GM23248 (cell line): ENCODE results near the gene CCND2. TPM values are rescaled to one million over a fixed set of nuclear protein-coding genes. Genes with fewer than 3 reads are reported as not detected.

ENCODE experiments used
- DNase-seq: peaks from one replicate; pipeline ENCODE4 v3.0.0-alpha.2; 2015
- H2AFZ ChIP-seq: fragments of 200-600 bp; sonication (generic); 2 replicates; pipeline ENCODE4 v1.6.1; 2016; ENCODE audit warnings: antibody characterized with exemption
- H3F3A ChIP-seq: fragments of 200-600 bp; sonication (generic); 2 replicates; pipeline ENCODE4 v1.6.1; 2016; ENCODE audit warnings: mild to moderate bottlenecking, antibody characterized with exemption, mixed run types; ENCODE audit not compliant: insufficient read depth
- H3K27ac ChIP-seq: fragments of 200-600 bp; sonication (generic); 2 replicates; pipeline ENCODE4 v1.5.1; 2016; ENCODE audit warnings: mild to moderate bottlenecking
- H3K27me3 ChIP-seq: fragments of 200-600 bp; sonication (generic); replicated peaks from 2 replicates; pipeline ENCODE4 v1.6.1; 2016; ENCODE audit warnings: mild to moderate bottlenecking; ENCODE audit not compliant: insufficient read depth
- H3K36me3 ChIP-seq: fragments of 200-600 bp; sonication (generic); 2 replicates; pipeline ENCODE4 v1.6.1; 2016; ENCODE audit warnings: low read depth, mild to moderate bottlenecking
- H3K4me1 ChIP-seq: fragments of 200-600 bp; sonication (generic); 2 replicates; pipeline ENCODE4 v1.6.1; 2016; ENCODE audit warnings: mild to moderate bottlenecking; ENCODE audit not compliant: insufficient read depth
- H3K4me2 ChIP-seq: fragments of 200-600 bp; sonication (generic); one replicate; pipeline ENCODE4 v1.6.1; 2016; ENCODE audit warnings: mild to moderate bottlenecking; ENCODE audit not compliant: unreplicated experiment
- H3K4me3 ChIP-seq: fragments of 200-600 bp; sonication (generic); 2 replicates; pipeline ENCODE4 v1.5.1; 2016; ENCODE audit warnings: mild to moderate bottlenecking
- H3K79me2 ChIP-seq: fragments of 200-600 bp; sonication (generic); 2 replicates; pipeline ENCODE4 v1.6.1; 2016; ENCODE audit warnings: mild to moderate bottlenecking; ENCODE audit not compliant: insufficient read depth
- H3K9ac ChIP-seq: fragments of 200-600 bp; sonication (generic); 2 replicates; pipeline ENCODE4 v1.6.1; 2016; ENCODE audit warnings: mild to moderate bottlenecking
- H3K9me2 ChIP-seq: fragments of 200-600 bp; sonication (generic); 2 replicates; pipeline ENCODE4 v1.6.1; 2016; ENCODE audit warnings: mixed run types, mild to moderate bottlenecking, moderate library complexity; ENCODE audit not compliant: insufficient read depth
- H3K9me3 ChIP-seq: fragments of 200-600 bp; sonication (generic); one replicate; pipeline ENCODE4 v1.6.1; 2017; ENCODE audit warnings: low read depth
- H4K20me1 ChIP-seq: fragments of 200-600 bp; sonication (generic); 2 replicates; pipeline ENCODE4 v1.6.0; 2016; ENCODE audit not compliant: insufficient read depth
- EZH2 ChIP-seq: fragments of 200-600 bp; sonication (generic); IDR thresholded peaks from 2 replicates; pipeline ENCODE4 v1.6.1; 2018; ENCODE audit warnings: antibody characterized with exemption, mild to moderate bottlenecking; ENCODE audit not compliant: insufficient read depth, poor library complexity, severe bottlenecking
- EZH2phosphoT487 ChIP-seq: fragments of 200-600 bp; sonication (generic); IDR thresholded peaks from 2 replicates; pipeline ENCODE4 v1.6.1; 2018; ENCODE audit warnings: antibody characterized with exemption, moderate library complexity, mild to moderate bottlenecking, low read depth; ENCODE audit not compliant: insufficient read depth
- WGBS, 2 experiments: methylation state at CpG; one replicate each; pipeline ENCODE4 v1.1.6; 2015 to 2017; ENCODE audit warnings: low lambda C conversion rate in 2 of 2, low coverage in 1 of 2; ENCODE audit errors: missing lambda C conversion rate in 2 of 2; 5-methylcytosine and 5-hydroxymethylcytosine counted together
- in situ Hi-C: fragments of 300-500 bp; cut with MboI; formaldehyde crosslinking; loops from 2 replicates; pipeline ENCODE4 v1.15.0; 2020
- polyA plus RNA-seq: library from polyadenylated mRNA; unstranded; fragments of >200 nt; fragmentation: Nextera tagmentation; extraction: Ambion mirVana; gene quantifications from 2 replicates; pipeline ENCODE4 v1.2.1, GENCODE V29; 2016
- total RNA-seq: library from RNA; depleted of rRNA; stranded (reverse); fragments of >200 nt; shearing (Covaris generic); gene quantifications from 2 replicates; pipeline ENCODE4 v1.2.3, GENCODE V29; 2014

CCND2 gene
- total and polyA plus RNA-seq, 2 experiments from 2014 or later, result 2.9 to 4.9 TPM

DNA sequence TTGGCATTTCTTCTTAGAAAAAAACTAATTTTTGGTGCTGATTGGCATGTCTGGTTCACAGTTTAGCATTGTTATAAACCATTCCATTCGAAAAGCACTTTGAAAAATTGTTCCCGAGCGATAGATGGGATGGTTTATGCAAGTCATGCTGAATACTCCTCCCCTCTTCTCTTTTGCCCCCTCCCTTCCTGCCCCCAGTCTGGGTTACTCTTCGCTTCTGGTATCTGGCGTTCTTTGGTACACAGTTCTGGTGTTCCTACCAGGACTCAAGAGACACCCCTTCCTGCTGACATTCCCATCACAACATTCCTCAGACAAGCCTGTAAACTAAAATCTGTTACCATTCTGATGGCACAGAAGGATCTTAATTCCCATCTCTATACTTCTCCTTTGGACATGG lies 27.3 kb downstream of the CCND2 start:
- no peaks in the 10 kb centered on the region for H3K9me3 ChIP-seq
- in situ Hi-C loops, result no loop called here
- H3K9ac ChIP-seq, result no peak overlapping the region
- H3K4me1 ChIP-seq, result no peaks in the 10 kb centered on the region
- H3K9me2 ChIP-seq, result no peaks in the 10 kb centered on the region
- no peak overlapping the region for H3K27ac ChIP-seq
- no peaks in the 10 kb centered on the region for H3F3A ChIP-seq
- no peak overlapping the region for H2AFZ ChIP-seq
- TF ChIP-seq EZH2 (no peak), EZH2phosphoT487 (no peak)
- H3K79me2 ChIP-seq, result no peaks in the 10 kb centered on the region
- no peak overlapping the region for H3K4me3 ChIP-seq
- H3K27me3 ChIP-seq, result peaks cover 77% of the 10 kb centered on the region
- DNase-seq, result no peak
- H3K4me2 ChIP-seq, result no peak overlapping the region
- WGBS, 2 experiments, result 39 to 40% methylated on average over 5 of the region's 5 CpGs
- H4K20me1 ChIP-seq, result no peaks in the 10 kb centered on the region
- no peaks in the 10 kb centered on the region for H3K36me3 ChIP-seq

DNA sequence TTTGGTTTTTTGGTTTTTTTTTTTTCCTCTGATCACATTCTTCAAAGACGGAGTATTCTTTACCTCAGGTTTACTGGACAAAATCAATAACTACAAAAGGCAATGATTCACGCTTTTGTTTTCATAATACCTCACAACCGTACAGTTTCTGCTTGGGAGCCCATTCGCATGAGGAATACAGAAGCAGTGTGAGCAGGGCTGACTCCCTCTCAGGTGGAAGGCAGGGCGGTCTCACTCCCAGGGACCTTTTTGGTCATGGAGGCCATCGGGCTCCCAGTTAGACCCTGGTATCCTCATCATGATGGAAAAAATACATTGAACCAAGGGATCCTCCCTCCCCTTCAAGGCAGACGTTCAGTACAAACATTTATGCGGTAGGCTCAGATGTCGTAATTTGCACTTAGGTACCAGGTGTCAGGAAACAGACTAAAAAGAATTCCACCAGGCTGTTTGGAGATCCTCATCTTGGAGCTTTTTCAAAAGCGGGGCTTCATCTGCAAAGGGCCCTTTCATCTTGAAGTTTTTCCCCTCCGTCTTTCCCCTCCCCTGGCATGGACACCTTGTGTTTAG lies 28.5 kb downstream of the CCND2 start:
- H3K79me2 ChIP-seq, result no peaks in the 10 kb centered on the region
- no peaks in the 10 kb centered on the region for H3K9me2 ChIP-seq
- H2AFZ ChIP-seq, result no peak overlapping the region
- no peaks in the 10 kb centered on the region for H4K20me1 ChIP-seq
- no peaks in the 10 kb centered on the region for H3K4me1 ChIP-seq
- H3K27me3 ChIP-seq, result peaks cover 81% of the 10 kb centered on the region
- no peak overlapping the region for H3K9ac ChIP-seq
- no peak overlapping the region for H3K4me3 ChIP-seq
- no peaks in the 10 kb centered on the region for H3K36me3 ChIP-seq
- WGBS, 2 experiments, result 55 to 56% methylated on average over 11 of the region's 11 CpGs
- no peak overlapping the region for H3K4me2 ChIP-seq
- no peak overlapping the region for H3K27ac ChIP-seq
- no peaks in the 10 kb centered on the region for H3K9me3 ChIP-seq
- no peaks in the 10 kb centered on the region for H3F3A ChIP-seq
- no peak for DNase-seq
- in situ Hi-C loops, result no loop called here
- no peak for TF ChIP-seq EZH2
- no peak for TF ChIP-seq EZH2phosphoT487

DNA sequence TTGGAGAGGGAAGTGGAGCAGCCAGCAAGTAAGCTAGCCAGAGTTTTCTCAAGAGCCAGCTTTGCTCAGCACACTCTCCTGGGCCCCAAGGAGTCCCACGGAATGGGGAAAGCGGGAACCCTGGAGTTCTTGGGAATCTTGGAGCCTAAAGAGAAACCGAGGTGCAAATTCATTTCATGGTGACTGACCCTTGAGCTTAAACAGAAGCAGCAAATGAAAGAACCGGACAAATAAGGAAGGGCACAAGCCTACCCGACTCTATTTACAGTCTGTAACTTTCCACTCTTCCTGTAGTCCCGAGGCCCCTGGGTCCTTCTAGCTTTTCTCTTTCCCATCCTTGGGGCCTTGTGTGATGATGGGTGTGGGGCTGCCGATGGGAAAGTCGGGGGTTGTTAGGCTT lies 29.3 kb downstream of the CCND2 start:
- Histone ChIP-seq H3K4me1 (no peaks in the 10 kb centered on the region), H3K36me3 (no peaks in the 10 kb centered on the region), H3K79me2 (no peaks in the 10 kb centered on the region), H3K27ac (no peak overlapping the region), H3K9me2 (no peaks in the 10 kb centered on the region), H3F3A (no peaks in the 10 kb centered on the region), H3K9ac (no peak overlapping the region), H3K27me3 (peaks cover 75% of the 10 kb centered on the region), H3K9me3 (no peaks in the 10 kb centered on the region), H3K4me2 (no peak overlapping the region), H4K20me1 (no peaks in the 10 kb centered on the region), H2AFZ (no peak overlapping the region), H3K4me3 (no peak overlapping the region)
- in situ Hi-C loops, result no loop called here
- WGBS, 2 experiments, result 58 to 60% methylated on average over 8 of the region's 8 CpGs
- TF ChIP-seq EZH2 (no peak), EZH2phosphoT487 (no peak)
- no peak for DNase-seq

- Histone ChIP-seq H3K4me1 (no peaks in the 10 kb centered on the region), H2AFZ (no peak overlapping the region), H3K9me2 (no peaks in the 10 kb centered on the region), H3K9me3 (no peaks in the 10 kb centered on the region), H3K4me3 (no peak overlapping the region), H3K36me3 (no peaks in the 10 kb centered on the region), H3K27ac (no peak overlapping the region), H4K20me1 (no peaks in the 10 kb centered on the region), H3K27me3 (peaks cover 67% of the 10 kb centered on the region), H3K4me2 (no peak overlapping the region), H3F3A (no peaks in the 10 kb centered on the region), H3K9ac (no peak overlapping the region), H3K79me2 (no peaks in the 10 kb centered on the region)
- DNase-seq, result no peak
- 28 to 40% methylated on average over 3 of the region's 3 CpGs for WGBS, 2 experiments
- in situ Hi-C loops, result no loop called here
- TF ChIP-seq EZH2, result no peak
- no peak for TF ChIP-seq EZH2phosphoT487
Observed at GRCh38 chr12:4303750-4304149, 30.2 kb downstream of the CCND2 start.
